Activated naive CD4-positive, alpha-beta T cell treated with anti-CD3 and anti-CD28 coated beads, Interleukin-2, amount 50 U/mL, for 16 hours (primary cell): Measurements from ENCODE around the gene DNAJC15.
"Not testable (repeated sequence)": the region's sequence is repeated elsewhere in the genome, so short reads cannot be mapped to it uniquely, and the experiment has no call there.

Experiments used
- DNase-seq: peaks from one replicate; pipeline ENCODE4 v3.0.0-alpha.2; 2020

Gene DNAJC15

GRCh38 chr13:43023289-43023963 is at the start of gene DNAJC15:
Gene DNAJC15 (plus strand): TSS chr13:43023586. CDS start chr13:43023627, 41 bp downstream.
- peak; percentile 62 for DNase-seq

DNA sequence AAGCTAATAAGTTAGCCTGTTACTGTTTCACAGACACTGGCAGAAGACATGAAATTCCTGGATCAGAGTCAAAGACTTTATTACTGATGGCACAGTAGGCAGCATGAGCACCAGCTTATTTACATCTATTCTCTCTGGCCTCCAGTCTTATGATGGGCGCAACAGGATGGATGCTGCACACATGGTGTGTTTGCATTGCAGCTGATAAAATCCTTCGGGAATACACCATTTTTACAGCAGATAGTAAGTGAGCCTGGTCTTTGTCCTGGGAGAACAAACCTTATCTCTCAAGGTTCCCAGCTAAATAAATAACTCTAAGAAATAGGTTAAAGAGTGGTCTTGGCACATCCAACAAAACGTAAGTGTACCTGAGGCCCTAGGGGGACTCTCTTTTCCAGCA is 47.3 kb upstream of the DNAJC15 start:
- no peak for DNase-seq

GRCh38 chr13:42977219-42977659 is 46.1 kb upstream of the DNAJC15 start:
- no peak for DNase-seq

- no peak for DNase-seq
Measured at GRCh38 chr13:42981317-42981716, 42.1 kb upstream of the DNAJC15 start.

DNA sequence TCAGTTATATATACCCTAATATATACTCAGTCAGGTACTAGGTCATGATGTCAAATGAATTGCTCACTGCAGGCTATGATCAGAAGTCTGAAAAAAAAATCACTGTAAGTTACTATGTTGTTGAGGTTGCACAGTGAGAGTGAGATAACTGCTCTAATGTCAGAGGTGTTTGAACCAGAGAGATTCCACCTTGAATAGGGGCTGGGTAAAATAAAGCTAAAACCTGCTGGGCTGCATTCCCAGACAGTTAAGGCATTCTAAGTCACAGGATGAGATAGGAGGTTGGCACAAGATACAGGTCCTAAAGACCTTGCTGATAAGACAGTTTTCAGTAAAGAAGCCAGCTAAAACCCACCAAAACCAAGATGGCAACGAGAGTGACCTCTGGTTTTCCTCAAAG is 41.5 kb upstream of the DNAJC15 start:
- no peak for DNase-seq

DNA sequence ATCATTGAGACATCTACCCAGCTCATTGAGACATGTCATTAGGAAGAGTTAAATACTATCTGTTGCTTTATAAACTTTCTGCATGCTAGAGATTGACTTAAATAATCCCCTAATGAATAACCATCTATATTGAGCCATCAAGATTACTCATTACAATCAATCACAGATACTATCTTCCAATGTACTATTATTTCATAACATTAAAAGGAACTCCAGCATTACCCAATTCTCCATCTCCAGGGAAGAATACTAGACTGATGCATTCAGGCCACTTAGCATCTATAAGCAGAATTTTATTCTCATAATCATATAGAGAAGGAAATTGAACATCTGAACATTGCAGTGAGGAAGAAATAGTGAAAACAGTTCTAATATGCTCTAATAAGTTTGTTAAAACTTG is 39.4 kb upstream of the DNAJC15 start:
- no peak for DNase-seq

DNA sequence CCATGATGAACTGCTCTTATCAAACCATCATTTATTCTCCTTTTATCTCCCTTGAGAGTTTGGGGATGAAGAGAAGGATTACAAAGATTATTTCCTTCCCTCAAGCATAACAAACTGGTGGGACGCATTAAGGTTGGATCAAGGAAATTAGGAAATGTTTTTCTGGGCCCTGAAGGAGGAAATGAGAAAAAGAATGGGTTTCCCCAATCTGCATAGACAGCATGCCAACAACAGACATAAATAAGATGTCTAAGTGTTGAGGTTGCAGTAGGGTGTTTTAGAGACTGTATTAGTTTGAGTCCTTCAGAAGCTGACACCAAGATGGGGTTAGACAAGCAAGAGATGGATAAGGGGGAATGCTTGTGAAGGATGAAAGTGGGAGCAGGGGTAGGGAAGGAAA is 38.7 kb upstream of the DNAJC15 start:
- no peak for DNase-seq

DNA sequence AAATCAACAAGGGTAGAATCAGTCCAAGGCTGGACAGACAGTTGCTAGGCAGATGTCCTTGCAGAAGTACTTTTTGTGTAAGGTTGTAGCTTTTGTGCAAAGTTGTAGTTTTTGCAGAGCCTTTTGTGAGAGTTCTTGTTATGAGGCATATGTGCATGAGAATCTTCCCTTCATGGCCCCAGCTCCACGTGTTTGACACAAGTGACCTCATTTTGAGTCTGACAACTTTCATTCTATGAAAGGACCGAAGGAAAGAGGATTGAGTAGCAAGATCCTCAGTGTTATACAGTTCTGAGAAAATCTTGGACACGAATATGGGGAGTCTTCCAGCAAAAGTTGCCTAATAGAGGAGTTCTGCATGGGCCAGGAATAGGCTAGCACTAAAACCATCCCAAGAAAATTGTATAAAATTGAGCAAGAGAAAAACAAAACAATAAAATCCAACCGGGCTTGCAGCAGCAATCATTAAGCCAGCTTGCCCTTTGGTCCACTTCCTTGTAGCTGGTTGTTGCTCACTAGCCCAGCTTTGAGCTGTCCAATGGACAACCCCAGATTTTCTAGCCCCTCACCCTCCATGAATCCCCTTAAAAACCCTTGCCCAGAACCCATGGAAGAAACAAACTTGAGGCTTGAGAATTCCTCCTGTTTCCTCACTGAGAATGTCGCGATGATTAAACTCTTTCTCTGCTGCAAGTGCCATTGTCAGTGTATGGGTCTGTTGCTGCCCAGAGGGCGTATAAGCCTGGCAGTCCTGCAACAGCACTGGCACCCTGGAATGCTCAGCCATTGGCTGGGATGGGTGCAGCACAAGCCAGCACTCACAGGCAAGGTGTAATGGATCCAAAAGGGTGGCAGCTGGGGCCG is 37.8 kb upstream of the DNAJC15 start:
- DNase-seq, result no peak

DNA sequence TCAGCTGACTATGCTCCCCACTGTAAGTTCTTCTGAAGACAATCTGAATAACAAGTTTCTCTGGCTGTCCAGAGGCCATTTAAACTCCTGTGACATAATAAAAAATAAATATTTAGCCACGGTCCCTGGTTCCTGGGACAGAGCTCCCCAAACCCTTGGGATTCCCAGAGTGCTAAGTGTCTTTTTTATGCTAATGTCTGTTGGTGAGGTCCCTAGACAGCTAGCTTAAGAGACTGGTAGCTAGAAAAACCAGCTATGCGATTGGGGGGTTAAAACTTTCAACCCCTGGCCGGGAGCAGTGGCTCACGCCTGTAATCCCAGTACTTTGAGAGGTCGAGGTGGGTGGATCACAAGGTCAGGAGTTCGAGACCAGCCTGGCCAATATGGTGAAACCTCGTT is 37.2 kb upstream of the DNAJC15 start:
- DNase-seq, result no peak

DNA sequence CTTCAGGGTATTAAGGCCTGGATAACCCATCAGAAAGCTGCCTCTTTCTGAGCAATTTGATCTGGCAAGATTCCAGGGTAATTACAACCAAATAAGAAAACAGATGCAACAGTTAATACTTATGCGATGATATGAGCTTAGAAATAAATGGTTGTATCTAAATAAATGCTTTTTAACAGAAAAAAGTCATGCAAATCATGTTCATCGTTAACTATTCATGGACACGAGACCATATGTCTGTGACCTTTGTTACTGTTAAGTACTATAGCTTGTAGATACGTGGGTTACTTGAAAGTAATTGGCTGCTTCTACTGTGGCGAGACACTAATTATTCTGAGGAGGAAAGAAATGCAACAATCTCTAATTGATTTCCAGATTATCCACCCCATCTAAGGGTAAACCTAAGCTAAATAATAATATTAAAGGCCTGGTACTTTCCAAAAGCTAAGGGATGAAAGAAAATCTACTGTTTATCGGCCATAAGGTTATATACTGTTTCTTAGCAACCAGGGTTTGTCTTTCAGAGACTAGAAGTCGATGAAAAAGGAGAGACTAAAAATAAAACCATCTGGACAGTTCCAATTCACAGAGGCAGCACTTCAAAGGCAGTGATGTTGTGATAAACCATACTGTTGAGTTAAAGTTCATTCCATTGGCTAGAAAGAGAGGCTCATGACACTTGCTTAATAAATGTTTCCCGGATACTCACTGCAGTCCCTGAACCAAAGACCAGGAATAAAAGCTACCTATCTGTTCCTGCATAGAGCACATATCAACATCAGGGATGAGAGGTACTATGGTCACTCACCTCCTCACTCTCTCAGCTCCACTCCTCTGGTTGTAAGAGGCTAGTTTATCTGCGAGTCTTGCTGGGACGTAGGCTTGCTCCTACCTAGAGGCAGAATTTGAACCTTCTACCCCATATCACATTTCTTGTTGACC is 32.8 kb upstream of the DNAJC15 start:
- no peak for DNase-seq

DNA sequence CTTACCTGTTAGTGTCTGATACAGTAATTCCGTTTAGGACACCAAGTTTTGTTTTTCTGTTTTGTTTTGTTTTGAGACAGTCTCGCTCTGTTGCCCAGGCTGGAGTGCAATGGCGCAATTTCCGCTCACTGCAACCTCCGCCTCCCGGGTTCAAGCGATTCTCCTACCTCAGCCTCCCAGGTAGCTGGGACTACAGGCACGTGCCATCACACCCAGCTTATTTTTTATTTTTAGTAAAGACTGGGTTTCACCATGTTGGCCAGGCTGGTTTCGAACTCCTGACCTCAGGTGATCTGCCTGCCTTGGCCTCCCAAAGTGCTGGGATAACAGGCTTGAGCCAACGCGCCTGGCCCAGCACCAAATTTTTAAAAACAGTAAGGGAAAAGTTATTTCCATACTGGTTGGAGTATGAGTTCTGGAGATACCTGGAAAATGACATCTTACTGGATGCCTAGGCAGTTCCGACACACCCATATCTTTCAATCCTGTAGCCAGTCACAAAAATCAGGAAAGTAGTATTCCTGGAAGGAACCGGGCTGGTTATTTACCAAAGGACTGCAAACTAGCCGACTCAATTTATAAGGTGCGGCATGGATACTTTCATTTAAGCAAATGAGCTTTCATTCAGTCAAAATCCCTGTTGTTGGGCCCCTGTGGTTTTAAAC is 32.0 kb upstream of the DNAJC15 start:
- not testable (repeated sequence) for DNase-seq

DNA sequence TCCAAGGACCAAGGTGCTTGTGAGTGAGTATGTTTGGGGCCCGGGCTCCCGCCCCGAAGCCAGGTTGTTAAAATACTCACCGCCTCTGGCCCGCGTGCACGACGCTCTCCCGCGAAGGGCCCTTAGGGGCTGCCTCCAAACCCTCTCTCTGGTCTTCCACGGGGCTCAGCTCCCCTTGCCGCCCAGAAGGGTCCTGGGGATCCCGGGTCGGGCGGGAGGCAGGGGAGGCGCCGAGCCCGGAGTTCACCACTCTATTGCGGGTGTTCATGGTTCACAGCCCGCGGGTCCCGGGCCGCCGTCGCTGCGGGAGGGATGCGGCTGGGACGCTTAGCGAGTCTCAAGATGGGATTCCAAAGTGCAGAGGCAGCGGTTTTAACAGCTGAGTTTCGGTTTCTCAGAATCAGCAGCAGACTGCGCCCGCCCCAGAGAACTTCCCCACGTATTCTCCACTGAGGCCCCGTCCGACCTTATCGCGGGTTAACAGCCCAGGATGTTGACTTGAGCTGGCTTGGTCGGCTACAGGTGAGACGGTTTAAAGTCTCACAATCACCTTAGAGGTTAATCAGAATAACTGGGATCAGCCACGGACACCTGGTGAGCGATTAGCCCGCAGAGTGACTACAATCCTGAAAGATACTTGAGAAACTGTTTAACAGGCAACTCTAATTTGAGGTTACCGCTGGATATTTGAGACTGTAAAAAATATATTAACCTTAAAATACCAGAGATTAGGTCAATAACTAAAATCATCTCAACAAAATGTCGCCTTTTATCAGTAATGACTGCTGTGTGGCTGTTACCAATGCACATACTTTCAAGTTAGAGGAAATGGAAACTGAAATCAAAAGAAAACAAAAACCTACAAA is 31.3 kb upstream of the DNAJC15 start, which contains the start of gene EPSTI1:
Gene EPSTI1, minus strand, starts transcription at position 344 of the 866 bp plus-strand sequence. Its CDS starts 76 bp downstream, at position 268.
- DNase-seq, result peak; percentile 68

DNA sequence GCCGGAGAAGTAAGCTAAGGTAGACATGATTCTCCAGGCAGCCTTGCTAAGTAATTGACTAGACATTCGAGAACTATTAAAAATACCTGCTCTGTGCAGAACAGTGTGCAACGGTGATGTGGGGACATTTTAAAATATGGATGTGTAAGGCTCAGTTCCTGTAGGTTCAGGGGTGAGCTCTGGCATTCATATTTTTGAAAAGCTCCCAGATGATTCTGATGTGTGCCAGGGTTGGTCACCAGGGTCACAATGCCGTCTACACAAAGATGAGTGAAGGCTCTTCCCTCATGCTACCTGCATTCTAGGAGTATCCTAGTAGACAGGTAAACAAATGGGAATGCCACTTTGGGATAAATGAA is 30.6 kb upstream of the DNAJC15 start:
- peak; percentile 15 for DNase-seq

DNA sequence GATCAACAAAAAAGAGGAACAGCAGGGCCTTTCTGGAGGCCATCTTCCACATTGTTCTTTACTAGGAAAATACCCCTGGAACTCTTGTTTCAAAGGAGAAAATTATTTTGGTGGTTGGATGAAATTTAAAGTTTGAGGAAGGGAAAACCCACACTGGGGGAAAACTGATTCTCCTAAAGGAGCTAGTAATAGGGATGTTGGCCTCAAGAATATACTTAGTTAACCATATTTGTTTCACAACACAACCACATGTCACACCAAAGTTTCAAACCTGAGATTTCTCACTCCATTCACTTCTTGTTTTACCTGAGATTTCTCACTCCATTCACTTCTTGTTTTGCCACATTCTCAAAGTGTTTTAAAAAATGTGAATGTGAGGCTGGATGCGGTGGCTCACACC is 28.5 kb upstream of the DNAJC15 start:
- no peak for DNase-seq

GRCh38 chr13:42996584-42996983 is 26.8 kb upstream of the DNAJC15 start:
- no peak for DNase-seq

- DNase-seq, result no peak
Measured at GRCh38 chr13:42997381-42997780, 26.0 kb upstream of the DNAJC15 start.

DNA sequence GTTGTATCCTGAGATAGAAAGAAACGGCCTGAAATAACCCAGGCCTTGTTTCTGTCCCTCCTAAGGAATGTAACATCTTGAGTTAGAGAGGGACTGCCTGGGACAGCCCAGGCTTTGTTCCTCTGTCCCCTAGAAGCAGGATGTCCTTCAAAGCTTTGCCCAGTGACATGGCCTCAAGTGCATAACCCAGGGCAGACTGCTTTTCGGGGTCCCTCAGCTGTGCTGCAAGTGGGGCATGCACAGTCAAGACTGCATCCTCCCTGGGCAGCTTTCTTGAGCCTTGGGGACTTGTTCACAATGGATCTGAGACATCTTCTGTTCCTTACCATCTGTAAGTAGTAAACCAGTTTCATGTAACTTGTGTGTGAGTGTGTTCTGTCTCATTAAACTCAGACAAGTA is 23.9 kb upstream of the DNAJC15 start:
- DNase-seq, result no peak

- no peak for DNase-seq
Measured at GRCh38 chr13:43000676-43001075, 22.7 kb upstream of the DNAJC15 start.

GRCh38 chr13:43002021-43002420 is 21.4 kb upstream of the DNAJC15 start:
- no peak for DNase-seq

- no peak for DNase-seq
Measured at GRCh38 chr13:43003010-43003409, 20.4 kb upstream of the DNAJC15 start.

DNA sequence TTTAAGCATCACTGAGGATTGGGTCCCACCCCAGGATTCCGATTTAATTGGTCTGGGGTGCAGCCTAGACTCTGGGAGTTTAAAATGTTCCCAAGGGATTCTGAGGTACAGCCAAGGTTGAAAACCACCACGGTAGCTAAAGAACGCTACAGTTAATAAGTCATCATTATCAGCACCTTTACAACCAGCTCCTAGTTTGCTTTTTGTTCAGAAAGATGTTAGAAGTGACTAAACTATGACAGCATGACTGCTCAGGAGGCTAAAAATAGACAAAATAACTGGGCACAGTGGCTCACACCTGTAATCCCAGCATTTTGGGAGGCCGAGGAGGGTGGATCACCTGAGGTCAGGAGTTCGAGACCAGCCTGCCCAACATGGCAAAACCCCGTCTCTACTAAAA is 19.7 kb upstream of the DNAJC15 start:
- no peak for DNase-seq
